H1 (cell line): ENCODE measurements around the gene INPP5J. TPM values are rescaled to one million over a fixed set of nuclear protein-coding genes. Genes with fewer than 3 reads are reported as not detected.
A peak's percentile ranks its signal among the peaks of the same experiment; 100 is the strongest.

Source experiments
- CTBP2 ChIP-seq: IDR thresholded peaks from 2 replicates; pipeline ENCODE4 v1.7.0; 2011; ENCODE audit warnings: borderline replicate concordance, mild to moderate bottlenecking, moderate library complexity, mixed read lengths, low read length; ENCODE audit not compliant: insufficient read depth, insufficient read length
- HDAC2 ChIP-seq, 2 experiments: fragments of 300-600 bp in 1 of 2; sonication (generic) in 1 of 2; IDR thresholded peaks; 2 replicates each; pipeline ENCODE4 v1.6.1; 2011 to 2012; ENCODE audit warnings: low read depth in 2 of 2, low read length in 2 of 2, mild to moderate bottlenecking in 2 of 2, moderate library complexity in 2 of 2, borderline replicate concordance in 1 of 2, inconsistent platforms in 1 of 2
- KDM5A ChIP-seq: fragments of 200-600 bp; IDR thresholded peaks from 2 replicates; pipeline ENCODE4 v1.7.1; 2012; ENCODE audit warnings: mild to moderate bottlenecking, low read length, inconsistent platforms, mixed read lengths
- SAP30 ChIP-seq: fragments of 300-600 bp; sonication (generic); IDR thresholded peaks from 2 replicates; pipeline ENCODE4 v1.7.1; 2012; ENCODE audit warnings: low read length, moderate library complexity, mild to moderate bottlenecking, inconsistent platforms; ENCODE audit not compliant: insufficient read depth, insufficient replicate concordance
- SRF ChIP-seq: IDR thresholded peaks from 2 replicates; pipeline ENCODE4 v1.6.1; 2011; ENCODE audit warnings: mild to moderate bottlenecking, low read depth, low read length, moderate library complexity
- TAF7 ChIP-seq: optimal IDR thresholded peaks from 2 replicates; pipeline ENCODE3; 2011; ENCODE audit warnings: low read depth, mild to moderate bottlenecking, inconsistent platforms, low read length, moderate library complexity, borderline replicate concordance
- YY1 ChIP-seq: IDR thresholded peaks from 2 replicates; pipeline ENCODE4 v1.6.1; 2011; ENCODE audit warnings: low read depth, mild to moderate bottlenecking, low read length
- polyA plus RNA-seq, 7 experiments: library from polyadenylated mRNA; depleted of rRNA in 3 of 7; stranded (reverse) in 5 of 7; unstranded in 2 of 7; fragments of >200 nt in 5 of 7; fragments of 200-250 nt in 2 of 7; gene quantifications; 1 replicate in 5 of 7; 2 replicates in 1 of 7; 4 replicates in 1 of 7; pipeline versions ENCODE4 v1.2.1 to v1.2.3, GENCODE V29; 2011 to 2013; ENCODE audit warnings: missing spikeins in 2 of 7, mixed read lengths in 2 of 7
- total RNA-seq: library from RNA; stranded (reverse); fragmentation: NEBNext Ultra II Directional; extraction: Animal tissue kit (Norgen Biotek cat#: 25700); gene quantifications from 2 replicates; pipeline ENCODE4 v1.2.1, GENCODE V29; 2021
- TF ChIP-seq, protein P1 (sequence below): fragments of 300-600 bp; sonication (generic); IDR thresholded peaks from 2 replicates; pipeline ENCODE4 v1.7.1; 2012; ENCODE audit warnings: low read length, moderate library complexity, mild to moderate bottlenecking, inconsistent platforms; ENCODE audit not compliant: insufficient replicate concordance
- TF ChIP-seq, protein P2 (sequence below): IDR thresholded peaks from 2 replicates; pipeline ENCODE4 v1.6.1; 2012; ENCODE audit warnings: inconsistent platforms

Gene INPP5J
- total and polyA plus RNA-seq, 2 of the 8 experiments (the other 6 are each of a cell fraction or from before 2014, with no cell fraction given): 5.4 to 6.0 TPM

DNA sequence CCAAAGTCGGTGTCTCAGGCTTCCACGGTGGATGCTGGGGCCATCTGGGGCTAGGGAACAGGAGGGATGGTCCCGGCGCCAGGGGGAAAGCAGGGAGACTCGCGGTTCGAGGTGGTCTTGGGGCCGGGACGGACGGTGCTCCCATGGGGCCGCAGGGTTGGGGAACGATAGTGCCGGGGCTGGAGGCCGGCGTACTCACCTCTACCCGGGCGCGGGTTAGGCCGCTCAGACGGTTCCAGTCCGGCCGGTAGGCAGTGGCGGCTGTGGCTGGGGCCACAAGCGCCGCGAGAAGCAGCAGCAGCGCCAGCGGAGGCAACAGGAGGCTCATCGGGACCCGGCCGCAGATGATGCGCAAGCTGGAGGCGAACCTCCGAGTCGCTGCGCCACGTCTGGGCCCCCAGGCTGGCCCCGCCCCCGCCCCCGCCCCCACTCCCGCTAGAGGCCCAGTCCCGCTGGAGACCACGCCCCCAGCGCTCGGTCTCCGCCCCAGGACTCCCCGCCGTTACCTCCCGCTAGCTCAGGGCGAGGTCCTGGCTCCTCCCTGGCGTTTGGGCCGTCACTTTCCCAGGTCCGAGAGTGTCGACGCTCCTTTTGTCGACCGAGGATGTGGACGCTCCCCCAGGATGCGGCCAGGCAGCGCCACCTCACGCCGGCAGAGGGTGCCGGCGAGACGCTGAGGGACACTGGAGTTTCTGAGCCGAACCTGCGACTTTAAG lies 15.4 kb upstream of the INPP5J start, which contains the start of gene SELENOM (continued):
- TF ChIP-seq, protein P1, sequence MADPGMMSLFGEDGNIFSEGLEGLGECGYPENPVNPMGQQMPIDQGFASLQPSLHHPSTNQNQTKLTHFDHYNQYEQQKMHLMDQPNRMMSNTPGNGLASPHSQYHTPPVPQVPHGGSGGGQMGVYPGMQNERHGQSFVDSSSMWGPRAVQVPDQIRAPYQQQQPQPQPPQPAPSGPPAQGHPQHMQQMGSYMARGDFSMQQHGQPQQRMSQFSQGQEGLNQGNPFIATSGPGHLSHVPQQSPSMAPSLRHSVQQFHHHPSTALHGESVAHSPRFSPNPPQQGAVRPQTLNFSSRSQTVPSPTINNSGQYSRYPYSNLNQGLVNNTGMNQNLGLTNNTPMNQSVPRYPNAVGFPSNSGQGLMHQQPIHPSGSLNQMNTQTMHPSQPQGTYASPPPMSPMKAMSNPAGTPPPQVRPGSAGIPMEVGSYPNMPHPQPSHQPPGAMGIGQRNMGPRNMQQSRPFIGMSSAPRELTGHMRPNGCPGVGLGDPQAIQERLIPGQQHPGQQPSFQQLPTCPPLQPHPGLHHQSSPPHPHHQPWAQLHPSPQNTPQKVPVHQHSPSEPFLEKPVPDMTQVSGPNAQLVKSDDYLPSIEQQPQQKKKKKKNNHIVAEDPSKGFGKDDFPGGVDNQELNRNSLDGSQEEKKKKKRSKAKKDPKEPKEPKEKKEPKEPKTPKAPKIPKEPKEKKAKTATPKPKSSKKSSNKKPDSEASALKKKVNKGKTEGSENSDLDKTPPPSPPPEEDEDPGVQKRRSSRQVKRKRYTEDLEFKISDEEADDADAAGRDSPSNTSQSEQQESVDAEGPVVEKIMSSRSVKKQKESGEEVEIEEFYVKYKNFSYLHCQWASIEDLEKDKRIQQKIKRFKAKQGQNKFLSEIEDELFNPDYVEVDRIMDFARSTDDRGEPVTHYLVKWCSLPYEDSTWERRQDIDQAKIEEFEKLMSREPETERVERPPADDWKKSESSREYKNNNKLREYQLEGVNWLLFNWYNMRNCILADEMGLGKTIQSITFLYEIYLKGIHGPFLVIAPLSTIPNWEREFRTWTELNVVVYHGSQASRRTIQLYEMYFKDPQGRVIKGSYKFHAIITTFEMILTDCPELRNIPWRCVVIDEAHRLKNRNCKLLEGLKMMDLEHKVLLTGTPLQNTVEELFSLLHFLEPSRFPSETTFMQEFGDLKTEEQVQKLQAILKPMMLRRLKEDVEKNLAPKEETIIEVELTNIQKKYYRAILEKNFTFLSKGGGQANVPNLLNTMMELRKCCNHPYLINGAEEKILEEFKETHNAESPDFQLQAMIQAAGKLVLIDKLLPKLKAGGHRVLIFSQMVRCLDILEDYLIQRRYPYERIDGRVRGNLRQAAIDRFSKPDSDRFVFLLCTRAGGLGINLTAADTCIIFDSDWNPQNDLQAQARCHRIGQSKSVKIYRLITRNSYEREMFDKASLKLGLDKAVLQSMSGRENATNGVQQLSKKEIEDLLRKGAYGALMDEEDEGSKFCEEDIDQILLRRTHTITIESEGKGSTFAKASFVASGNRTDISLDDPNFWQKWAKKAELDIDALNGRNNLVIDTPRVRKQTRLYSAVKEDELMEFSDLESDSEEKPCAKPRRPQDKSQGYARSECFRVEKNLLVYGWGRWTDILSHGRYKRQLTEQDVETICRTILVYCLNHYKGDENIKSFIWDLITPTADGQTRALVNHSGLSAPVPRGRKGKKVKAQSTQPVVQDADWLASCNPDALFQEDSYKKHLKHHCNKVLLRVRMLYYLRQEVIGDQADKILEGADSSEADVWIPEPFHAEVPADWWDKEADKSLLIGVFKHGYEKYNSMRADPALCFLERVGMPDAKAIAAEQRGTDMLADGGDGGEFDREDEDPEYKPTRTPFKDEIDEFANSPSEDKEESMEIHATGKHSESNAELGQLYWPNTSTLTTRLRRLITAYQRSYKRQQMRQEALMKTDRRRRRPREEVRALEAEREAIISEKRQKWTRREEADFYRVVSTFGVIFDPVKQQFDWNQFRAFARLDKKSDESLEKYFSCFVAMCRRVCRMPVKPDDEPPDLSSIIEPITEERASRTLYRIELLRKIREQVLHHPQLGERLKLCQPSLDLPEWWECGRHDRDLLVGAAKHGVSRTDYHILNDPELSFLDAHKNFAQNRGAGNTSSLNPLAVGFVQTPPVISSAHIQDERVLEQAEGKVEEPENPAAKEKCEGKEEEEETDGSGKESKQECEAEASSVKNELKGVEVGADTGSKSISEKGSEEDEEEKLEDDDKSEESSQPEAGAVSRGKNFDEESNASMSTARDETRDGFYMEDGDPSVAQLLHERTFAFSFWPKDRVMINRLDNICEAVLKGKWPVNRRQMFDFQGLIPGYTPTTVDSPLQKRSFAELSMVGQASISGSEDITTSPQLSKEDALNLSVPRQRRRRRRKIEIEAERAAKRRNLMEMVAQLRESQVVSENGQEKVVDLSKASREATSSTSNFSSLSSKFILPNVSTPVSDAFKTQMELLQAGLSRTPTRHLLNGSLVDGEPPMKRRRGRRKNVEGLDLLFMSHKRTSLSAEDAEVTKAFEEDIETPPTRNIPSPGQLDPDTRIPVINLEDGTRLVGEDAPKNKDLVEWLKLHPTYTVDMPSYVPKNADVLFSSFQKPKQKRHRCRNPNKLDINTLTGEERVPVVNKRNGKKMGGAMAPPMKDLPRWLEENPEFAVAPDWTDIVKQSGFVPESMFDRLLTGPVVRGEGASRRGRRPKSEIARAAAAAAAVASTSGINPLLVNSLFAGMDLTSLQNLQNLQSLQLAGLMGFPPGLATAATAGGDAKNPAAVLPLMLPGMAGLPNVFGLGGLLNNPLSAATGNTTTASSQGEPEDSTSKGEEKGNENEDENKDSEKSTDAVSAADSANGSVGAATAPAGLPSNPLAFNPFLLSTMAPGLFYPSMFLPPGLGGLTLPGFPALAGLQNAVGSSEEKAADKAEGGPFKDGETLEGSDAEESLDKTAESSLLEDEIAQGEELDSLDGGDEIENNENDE: no peak
- TF ChIP-seq TAF7: no peak
- peak; percentile 47 for TF ChIP-seq CTBP2
- TF ChIP-seq YY1: no peak
- 0 out of 2 replicates have a peak, but pooled peaks have one; percentile 18 for TF ChIP-seq SRF
- TF ChIP-seq, protein P2, sequence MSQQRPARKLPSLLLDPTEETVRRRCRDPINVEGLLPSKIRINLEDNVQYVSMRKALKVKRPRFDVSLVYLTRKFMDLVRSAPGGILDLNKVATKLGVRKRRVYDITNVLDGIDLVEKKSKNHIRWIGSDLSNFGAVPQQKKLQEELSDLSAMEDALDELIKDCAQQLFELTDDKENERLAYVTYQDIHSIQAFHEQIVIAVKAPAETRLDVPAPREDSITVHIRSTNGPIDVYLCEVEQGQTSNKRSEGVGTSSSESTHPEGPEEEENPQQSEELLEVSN: no peak
- TF ChIP-seq SAP30: no peak
- no peak for TF ChIP-seq KDM5A
- peak; percentile 96 to 99 for TF ChIP-seq HDAC2 (IDR thresholded peaks at IDR 0.05; ENCODE audit: borderline replicate concordance in 1 of 2, low read depth in 2 of 2, low read length in 2 of 2)
